HL-60/S4 (cell line): ENCODE results near the gene KMT2C.

Experiments
- in situ Hi-C: fragments of 300-500 bp; cut with MboI; formaldehyde crosslinking; loops from 2 replicates; pipeline ENCODE4 v1.14.3; 2022; ENCODE audit warnings: low sequenced_read_pairs

The KMT2C gene

DNA sequence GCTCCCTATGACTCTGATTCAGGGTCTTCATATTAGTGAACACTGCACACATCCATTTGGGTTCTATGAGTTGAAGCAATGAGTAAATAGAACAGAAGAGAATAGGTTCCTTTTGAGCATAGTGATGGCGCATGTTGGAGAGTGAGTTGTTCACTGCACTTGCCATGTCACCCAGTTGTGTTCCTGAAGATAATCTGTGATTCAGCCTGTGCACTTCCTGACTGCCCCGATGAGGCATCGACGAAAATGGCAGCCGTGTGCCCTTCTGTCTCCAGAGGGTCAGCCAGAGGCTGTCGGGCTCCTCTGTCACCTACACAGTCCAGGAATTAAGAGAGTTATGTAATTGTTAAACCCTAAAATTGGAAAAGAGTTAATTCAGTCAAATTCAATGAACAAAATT lies 315.6 kb downstream of the KMT2C start:
- in situ Hi-C loops = no loop called here

DNA sequence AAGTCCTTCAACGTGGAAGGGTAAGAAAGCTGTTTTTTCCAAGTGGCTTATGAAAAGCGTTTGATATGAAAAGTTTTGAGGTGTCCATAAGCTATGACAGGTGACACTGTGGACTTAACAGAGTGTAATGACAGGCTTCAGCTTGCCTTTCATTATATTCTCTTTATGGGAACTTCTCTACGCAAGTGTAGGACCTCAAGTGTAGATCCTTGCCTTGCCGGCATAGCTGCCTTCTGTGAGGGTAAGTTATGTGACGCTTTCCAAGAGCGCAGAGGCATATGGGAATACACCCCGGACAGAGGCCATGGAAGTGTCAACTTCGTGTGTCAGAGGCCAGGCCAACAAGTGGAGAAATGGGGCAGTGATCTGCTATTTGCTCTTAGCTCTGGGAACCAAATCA lies 318.4 kb downstream of the KMT2C start:
- in situ Hi-C loops = no loop called here

DNA sequence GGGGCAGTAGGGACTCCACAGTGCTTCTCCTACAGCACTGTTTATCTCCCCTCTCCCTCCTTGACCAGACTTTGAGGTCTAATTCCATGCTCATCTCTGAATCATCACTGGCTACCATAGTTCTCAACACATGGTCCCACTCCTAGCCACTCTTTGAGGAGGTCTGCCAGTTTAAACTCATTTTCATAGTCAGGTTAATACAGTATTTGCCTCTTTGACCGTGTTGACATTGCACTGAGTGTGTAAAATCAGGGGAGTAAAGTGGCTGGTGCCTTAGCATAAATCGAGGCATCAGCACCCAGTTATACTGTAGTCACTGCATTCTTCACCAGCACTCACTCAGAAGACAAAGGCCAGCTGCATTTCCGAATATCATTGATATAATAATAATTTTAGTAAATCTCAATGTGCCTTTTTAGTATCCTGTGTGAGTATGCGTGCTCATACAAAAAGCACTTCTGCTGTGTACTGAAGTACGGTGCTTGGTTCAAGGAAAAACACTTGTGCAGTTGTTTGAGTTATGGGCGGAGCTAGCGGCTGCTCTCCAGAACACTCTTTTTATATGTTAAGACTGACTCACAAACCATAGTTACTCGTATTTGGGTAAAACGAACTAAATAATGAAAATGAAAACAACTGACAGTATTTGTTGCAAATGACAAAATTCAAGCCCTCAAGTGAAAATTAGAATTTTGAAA lies 320.6 kb downstream of the KMT2C start:
- in situ Hi-C loops = no loop called here

DNA sequence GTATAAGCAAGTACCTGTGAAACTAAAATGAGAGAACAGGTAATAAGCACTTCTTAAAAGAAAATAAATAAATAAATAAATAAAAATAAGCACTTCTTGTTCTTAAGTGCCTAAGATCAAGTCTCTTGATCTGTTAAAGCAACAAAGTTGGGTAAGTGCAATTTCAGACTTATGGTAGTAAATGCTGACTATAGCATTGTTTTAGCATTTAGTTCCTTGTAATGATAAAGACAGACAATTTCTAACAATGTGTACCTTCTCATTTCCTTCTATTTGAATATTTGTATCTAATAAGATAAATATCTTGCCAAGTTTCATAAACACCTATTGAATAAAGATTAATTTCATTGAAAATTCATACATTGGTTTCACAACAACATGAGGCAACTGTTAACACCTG lies 323.0 kb downstream of the KMT2C start:
- in situ Hi-C loops = no loop called here

DNA sequence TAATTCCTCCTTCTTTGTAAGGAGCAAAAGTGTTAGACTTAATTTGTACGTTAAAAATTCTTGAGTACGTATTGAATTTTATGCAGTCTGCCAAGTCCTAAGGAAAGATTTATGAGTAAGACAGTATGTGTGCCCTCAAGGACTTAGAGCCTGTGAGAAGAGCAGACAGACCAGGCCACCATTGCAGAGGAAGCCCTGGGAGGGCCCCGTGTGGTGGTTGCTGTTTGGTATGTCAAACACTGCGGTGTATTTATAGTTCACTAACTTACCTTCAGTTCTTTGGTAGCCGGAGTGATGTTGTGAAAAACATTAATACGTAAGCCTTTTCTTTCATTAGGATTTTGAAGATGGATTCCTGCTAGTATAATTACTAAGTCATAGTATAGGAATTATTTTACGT lies 327.4 kb downstream of the KMT2C start:
- in situ Hi-C loops = no loop called here

DNA sequence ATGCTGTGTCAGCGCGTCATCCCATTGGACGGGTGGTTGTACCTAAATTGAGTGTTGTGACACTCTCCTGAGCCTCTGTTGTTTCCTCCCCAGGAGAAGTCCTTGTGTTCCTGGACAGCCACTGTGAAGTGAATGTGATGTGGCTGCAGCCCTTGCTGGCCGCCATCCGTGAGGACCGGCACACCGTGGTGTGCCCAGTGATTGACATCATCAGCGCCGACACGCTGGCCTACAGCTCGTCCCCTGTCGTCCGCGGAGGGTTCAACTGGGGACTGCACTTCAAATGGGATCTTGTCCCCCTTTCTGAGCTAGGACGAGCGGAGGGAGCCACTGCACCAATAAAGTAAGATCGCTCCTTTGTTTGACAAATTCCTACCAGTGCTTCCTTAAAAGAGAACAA lies 327.9 kb downstream of the KMT2C start:
- in situ Hi-C loops = no loop called here

DNA sequence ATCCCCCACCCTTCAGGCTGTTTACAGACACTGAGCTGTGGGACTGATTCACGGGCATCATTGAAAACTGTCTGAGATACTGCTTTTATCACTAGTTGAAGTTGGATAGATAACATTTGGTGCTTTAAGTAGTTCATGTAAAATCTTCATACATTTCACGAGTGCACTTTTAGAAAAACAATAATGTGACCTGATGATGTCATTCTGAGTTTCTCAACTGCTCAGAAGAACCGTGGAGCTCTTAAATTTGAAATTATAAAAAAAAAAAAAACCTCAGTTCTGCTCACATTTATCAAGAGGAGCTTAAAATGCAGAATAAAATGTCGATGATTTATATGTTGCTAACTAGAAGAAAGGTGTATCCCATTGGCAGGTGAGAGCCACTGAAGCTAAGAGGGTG lies 328.8 kb downstream of the KMT2C start:
- in situ Hi-C loops = no loop called here

DNA sequence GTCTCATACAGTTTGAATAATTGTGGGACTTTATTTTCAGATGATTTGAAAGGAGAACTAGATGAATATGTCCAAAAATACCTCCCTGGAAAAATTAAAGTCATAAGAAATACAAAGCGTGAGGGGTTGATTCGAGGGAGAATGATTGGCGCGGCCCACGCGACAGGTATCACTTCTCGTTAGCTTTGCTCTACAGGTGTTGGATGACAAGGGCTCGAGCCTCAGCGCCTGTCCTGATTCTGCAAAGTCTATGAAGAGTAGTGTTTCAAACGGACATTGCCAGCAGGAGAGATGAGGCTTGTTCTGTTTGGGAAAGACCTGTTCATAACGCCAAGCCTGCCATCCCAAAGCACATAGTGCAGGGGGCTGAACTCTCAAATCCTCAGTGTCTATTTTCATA lies 330.6 kb downstream of the KMT2C start:
- in situ Hi-C loops = no loop called here

DNA sequence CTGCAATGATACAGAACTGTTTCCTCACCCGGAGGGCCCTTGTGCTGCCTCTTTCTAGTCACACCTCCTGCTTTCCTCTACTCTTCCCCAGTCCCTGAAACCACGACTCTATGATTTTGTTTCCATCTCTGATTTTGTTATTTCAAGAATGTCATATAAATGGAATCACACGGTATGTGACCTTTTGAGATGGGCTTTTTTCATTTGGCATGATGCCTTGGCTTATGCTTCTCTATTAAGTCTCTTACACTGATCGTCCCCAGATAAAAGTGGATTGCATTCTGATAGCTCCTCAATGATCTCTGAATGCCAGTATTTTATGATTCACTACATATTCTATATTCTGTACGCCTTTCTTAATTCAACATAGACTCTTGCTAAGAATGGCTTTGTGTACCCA lies 332.1 kb downstream of the KMT2C start:
- in situ Hi-C loops = no loop called here

DNA sequence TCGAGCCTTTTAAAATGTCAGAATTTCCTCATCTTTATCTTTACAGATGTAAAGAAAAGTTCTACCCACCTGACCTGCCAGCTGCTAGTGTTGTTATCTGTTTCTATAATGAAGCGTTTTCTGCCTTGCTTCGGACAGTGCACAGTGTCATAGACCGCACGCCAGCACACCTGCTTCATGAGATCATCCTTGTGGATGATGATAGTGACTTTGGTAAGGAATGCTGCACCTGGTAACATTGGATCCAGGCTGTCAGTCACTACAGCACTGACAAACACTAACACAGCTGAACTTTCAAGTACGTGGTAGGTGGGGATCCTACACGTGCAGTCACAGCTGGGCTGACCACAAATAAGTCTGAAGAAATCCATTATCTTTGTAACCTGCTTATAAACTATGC lies 332.7 kb downstream of the KMT2C start:
- in situ Hi-C loops = no loop called here

DNA sequence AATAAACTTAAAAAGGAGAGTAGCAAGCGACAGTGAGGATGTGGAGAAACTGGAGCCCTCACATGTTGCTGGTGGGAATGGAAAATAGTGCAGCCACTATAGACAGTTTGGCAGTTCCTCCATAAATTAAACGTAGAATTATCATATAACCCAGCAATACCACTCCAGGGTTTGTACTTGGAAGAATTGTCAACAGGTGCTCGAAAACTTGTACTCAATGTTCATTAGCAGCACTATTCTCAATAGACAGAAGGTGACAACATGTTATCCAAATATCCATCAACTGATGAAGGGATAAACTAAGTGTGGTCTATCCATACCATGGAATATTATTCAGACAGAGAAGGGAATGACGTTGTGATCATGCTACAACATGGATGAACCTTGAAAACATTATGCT lies 338.5 kb downstream of the KMT2C start:
- in situ Hi-C loops = no loop called here

DNA sequence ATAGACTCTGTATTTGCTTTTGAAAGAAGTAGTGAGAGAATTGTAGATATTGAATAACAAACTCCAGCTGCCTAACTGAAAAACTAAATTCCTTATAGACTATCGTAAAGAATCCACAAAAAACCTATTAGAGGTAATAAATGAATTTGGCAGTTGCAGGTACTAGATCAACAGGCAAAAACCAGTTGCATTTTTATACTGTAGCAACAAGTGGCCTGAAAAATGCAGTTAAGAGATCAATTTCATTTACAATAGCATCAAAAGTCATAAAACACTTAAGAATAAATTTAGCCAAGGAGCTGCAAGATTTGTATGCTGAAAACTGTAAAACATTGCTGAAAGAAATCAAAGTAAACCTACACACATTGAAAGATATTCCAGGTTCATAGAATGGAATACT lies 340.0 kb downstream of the KMT2C start:
- in situ Hi-C loops = no loop called here

DNA sequence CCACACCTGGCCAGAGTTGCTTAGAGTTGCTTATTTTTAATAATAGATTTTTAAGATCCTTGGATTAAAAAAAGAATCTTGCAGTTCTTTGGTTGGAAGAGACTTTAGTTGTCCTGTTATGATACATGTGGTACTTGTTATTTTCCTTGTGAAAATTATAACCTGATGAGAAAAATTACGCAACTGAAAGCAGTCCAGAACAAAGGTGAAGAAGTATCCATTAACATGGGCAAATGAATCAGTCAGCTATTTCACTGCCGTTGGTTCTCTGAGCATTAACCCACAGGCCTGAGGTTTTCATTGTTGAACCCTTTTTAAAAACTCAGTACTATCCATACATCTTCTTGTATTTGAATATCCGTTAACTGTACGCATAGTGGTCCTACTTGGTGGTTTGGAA lies 342.1 kb downstream of the KMT2C start:
- in situ Hi-C loops = no loop called here

DNA sequence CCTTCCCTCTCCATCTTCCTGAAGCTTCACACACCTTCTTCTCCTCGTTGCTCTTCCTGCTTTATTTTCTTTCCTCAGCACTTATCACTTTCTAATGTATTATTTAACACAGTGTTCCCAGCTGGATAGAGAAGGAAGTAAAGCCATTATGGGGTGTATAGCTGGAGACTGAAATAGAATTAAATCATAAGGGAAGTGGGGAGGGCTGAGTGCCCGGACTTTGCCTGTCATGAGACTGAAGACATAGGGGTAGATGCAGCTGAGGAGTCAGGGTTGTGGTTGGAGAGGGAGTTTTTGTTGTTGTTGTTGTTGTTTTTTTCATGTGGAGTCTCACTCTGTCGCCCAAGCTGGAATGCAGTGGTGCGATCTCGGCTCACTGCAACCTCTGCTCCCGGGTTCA lies 345.1 kb downstream of the KMT2C start:
- in situ Hi-C loops = no loop called here

DNA sequence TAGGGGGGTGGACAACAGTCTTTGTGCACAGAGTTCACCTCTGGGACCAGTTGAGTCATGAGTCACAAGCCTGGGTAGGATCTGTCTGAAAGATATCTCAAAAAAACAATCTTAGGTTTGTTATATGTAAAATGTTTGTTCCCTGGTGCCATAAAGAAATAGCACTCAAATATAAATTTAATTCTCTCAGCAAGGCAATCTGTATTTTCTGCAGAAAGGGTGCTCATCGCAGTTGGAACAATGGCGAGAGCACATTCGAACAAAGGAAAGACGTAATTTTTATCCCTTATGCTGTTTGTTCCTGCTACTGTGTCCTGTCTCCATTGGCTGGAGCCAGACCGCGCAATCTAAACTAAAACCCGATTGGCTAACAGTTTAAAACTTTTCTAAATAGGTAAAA lies 346.6 kb downstream of the KMT2C start:
- in situ Hi-C loops = no loop called here

DNA sequence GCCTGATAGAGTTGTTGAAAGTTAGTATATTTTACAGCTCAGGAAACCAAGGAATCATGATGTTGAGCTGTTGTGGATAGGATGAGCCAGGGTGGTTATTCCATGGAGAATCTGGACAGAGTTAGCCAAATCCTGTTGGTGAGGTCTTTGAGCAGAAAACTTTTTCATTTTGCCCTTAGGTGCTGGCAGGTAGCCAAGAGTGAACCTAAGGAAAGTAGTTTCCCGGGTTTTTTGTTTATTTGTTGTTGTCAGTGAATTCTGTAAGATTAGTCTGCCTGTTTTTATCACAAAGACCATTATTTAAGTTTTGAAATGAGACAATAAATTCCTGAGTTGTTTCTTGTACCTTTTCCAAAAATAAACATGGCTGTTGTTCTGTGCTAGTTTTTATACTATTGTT lies 349.3 kb downstream of the KMT2C start:
- in situ Hi-C loops = no loop called here

DNA sequence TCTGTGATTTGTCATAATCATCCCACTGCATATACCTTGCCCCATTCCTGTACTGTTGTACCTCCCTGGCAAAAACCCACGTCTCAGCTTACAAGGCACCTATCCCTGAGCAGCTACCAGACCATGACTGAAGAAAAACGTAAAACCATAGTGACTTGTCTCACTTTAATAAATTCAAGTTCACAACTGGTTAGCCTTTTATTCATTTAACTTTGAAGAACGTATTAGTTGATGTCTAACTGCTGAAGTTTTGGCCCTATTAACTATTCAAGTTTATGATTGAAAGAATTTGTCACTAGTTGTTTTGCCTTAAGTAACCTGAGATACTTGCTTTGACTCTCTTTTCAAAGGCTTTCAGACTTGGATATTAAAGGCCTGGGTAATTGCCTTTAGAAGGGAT lies 350.7 kb downstream of the KMT2C start:
- in situ Hi-C loops = no loop called here
